Femur (tissue), 1 donor: ENCODE data around the gene PRPS1L1.

Experiments
- DNase-seq: peaks from one replicate; pipeline ENCODE4 v3.0.0-alpha.2; 2017

PRPS1L1 gene

GRCh38 chr7:18027628-18028027 lies at the start of gene PRPS1L1:
TSS of gene PRPS1L1 (minus strand) at chr7:18027846.
- DNase-seq: no peak

DNA sequence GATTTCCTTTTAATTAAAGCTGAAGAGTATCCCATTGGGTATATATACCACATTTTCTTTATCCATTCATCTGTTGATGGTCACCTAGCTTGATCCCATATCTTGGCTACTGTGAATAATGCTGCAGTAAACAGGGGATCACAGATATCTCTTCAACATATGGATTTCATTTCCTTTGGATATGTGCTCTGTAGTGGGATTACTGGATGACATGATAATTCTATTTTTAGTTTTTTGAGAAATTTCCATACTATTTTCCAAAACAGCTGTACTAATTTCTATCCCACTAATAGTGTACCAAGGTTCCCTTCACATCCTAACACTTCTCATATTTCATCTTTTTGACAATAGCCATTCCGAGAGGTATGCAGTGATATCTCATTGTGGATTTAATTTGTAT lies 48.8 kb upstream of the PRPS1L1 start:
- DNase-seq: no peak

- DNase-seq: no peak
Measured at GRCh38 chr7:18068745-18069144, 41.1 kb upstream of the PRPS1L1 start.

- no peak for DNase-seq
Measured at GRCh38 chr7:18064242-18064838, 36.7 kb upstream of the PRPS1L1 start.

DNA sequence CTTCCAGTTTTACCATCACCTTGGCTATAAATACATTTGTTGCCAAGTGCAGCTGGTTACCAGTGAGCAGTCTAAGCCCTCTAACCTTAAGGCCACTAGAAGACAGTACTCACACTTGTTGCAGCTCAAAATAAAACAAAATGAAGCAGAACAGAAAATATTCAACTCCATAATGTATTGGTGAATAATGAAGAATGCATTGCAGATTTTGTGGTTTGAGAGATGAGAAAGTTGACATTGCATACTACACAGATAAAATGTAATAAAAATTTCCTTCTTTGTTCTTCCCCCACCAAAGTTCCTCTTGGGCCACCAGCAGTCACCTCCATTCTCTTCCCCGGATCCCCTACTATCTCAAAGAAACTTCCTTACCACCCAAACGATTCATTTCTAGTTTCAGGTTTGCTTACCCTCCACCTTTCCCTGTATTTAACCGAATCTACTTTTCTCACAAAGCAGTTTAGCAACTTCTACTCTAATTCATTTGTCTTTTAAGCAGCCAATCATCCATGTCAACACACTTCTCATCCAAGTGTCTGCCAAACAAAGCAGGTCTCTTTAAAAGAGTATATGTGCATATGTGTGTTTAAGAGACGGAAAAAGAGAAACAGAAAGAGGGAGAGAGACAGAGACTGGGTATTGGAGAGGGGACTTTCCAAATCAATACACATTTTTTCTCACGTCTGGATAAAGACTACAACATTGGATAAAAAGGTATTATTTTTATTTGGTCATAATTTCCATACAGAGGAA lies 35.7 kb upstream of the PRPS1L1 start:
- DNase-seq: no peak

DNA sequence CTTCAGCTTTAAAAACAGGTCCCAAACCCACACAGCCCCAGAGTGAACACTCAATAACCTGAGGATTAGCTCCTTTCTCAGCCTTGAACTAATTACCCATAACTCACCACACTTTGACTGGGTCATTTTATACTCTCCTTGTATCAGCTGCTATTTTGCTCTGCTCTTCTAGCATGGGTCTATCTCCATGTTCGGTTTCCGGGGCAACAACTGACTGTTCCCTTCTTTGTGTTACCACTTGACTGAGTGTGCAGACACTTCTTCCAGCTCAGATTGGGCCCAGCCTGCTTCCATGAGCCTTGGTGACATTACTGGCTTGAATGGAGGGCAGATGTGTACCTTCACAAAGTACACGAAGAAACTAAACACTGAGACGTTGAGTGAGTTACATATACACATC lies 31.5 kb upstream of the PRPS1L1 start:
- no peak for DNase-seq

DNA sequence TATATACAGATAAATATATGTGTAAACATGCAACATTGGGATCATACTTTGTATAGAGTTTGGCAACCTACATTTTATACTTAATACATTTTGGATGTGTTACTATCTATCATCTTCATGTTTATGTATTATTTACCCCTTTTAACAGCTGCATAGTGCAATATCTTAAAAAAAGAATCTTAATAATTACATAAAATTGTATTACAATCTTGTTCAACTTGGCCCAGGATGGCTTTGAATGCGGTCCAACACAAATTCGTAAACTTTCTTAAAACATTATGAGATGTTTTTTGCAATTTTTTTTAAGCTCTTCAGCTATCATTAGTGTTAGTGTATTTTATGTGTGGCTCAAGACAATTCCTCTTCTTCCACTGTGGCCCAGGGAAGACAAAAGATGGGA lies 26.3 kb upstream of the PRPS1L1 start:
- DNase-seq: no peak

GRCh38 chr7:18053177-18053928 lies 25.7 kb upstream of the PRPS1L1 start:
- no peak for DNase-seq

DNA sequence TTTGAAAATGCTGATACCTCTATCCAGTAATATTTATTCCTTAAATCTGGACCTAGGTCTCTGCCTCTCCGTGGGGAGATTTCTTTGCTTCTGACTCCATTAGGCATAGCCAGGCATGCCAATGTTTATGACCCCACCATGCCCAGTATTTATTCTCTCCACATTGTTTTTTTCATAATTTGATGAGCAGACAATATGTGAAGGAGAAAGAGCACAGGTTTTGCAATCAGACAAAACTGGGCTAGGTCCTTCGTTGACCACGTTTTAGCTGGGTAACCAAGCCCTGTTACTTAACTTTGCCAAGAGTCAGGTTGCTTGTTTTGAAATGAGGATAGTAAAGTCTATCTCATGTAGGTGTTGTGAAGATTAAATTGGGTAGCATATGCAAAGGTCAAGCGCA lies 21.6 kb upstream of the PRPS1L1 start:
- DNase-seq: no peak

DNA sequence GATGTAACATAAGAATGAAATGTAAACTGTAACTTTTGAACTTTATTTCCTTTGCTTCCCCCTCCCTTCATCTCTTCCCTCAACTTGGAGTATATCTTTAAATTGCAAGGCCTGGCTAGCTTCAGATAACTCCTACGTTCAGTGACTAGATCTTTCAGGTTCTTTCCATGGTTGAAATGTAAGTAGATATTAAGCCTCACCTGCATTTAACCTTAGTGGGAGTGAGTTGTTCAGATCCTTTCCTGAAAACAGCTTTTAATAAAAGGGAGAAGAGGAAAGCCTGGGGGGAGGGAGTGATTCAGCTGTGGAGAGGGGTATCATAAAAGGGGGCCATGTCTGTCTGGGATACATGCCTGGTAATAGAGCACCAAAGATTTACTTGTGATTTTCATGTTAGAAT lies 19.0 kb upstream of the PRPS1L1 start:
- DNase-seq: no peak

DNA sequence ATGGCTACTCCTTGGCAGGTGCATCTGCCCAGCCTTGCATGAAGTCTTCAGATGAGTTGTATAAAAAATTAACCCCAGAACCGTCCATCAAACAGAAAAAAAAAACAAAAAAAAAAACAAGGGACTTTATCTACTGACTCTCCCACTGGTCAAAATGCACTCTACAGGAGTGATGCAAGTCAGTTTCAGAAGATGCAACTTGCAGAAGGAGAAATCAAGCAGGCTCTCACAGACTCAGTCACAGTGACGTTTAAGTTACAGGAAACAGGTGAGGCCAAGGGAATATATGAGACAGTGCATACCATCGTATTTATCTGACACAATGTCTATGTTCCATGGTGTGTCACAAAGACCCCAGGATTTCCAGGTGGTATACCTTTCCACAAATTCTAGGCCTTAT lies 17.5 kb upstream of the PRPS1L1 start:
- no peak for DNase-seq

DNA sequence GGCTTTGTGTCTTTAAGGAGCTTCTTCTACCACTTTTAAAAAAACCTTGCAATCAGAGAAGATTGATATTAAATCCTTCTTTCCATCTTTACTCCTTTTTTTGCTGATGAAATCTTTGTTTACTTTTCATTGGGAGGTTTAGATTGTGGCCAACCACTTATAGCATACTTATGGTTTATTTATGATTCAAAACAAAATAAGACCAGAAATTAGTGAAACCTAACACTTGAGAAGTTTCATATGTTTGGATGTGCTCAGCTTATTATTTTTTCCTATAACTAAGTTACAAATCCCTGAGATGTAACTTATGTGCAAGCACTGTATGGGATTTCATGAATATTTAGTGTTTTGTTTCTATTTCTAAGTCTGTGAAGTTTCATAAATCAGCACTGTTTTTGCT lies 13.5 kb upstream of the PRPS1L1 start:
- DNase-seq: no peak

- DNase-seq: no peak
Measured at GRCh38 chr7:18040196-18040595, 12.6 kb upstream of the PRPS1L1 start.

- no peak for DNase-seq
Measured at GRCh38 chr7:18038382-18038781, 10.7 kb upstream of the PRPS1L1 start.

DNA sequence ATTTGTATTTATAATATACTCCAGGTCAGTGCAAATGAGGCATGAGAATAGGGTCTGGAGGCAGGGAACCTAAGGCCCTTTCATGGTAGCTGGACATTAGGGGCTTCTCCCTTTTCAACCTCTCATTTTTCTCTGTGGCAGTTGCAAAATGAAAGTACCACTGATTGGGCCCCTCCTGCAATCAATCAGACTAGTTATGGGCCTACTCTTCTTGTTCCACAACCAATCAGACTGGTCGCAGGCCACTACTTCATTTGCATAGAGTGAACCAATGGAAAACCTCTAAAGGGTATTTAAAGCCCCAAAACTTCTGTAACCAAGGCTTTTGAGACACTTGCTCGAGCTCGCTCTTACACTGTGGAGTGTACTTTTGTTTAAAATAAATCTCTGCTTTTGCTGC lies 10.0 kb upstream of the PRPS1L1 start:
- no peak for DNase-seq

GRCh38 chr7:18036783-18037182 lies 9.1 kb upstream of the PRPS1L1 start:
- no peak for DNase-seq

DNA sequence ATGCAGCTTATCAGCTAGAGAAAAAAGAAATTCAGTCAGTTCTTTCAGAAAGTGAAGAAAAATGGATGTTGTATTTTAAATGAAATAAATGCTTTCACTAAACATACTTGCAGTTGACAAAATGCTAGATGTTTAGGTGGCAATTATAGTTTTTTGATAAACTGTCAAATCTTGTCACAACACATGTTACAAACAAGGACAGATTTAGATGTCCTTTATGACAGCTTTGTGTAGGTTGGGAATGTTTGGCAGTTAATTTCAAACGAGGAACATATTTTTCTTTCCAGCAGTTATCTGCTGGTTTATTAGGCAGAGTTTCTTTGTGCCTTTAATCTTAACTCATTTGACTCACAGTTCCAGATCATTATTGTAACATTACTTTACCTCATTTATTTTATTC lies 3.1 kb upstream of the PRPS1L1 start:
- no peak for DNase-seq

DNA sequence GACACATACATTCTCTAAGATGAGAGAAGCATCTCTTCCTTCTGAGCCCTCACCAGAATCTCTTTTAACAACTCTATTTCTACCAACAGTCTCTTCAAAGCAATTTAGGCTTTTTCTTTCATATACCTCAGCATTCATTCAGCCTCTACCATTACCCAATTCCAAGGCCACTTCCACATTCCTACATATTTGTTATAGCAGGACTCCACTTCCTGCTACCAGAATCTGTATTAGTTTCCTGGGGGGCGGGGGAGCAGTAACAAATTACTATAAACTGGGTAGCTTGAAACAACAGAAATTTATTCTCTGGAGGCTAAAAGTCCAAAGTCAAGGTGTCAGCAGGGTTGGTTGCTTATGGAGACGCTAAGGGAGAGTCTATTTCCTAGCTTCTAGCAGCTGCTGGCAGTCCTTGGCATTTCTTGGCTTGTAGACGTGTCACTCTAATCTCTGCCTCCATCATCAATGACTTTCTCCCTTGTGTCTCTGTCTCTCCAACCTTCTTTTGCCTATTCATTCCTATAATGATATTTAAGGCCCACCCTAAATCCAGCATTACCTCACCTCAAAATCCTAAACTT lies 7.4 kb downstream of the PRPS1L1 start:
- no peak for DNase-seq

DNA sequence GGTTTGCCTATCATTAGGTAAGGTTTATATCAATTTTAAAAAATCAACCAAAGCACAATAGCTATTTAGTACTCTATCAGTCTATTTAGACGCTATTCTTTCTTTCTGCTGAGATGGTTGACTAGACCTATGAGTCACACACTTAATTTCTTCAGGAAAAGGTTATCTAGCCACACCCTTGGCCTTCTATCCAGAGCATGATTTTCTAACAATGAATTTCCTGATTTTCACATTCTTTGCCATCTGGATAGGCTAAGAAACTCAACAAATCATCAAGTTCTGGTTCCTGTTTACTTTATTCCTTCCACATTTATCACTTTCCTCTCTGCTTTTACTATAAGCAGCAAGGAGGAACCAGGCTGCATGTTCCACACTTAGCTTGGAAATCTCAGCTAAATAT lies 8.1 kb downstream of the PRPS1L1 start:
- DNase-seq: no peak

GRCh38 chr7:18018296-18019215 lies 9.1 kb downstream of the PRPS1L1 start:
- no peak for DNase-seq

DNA sequence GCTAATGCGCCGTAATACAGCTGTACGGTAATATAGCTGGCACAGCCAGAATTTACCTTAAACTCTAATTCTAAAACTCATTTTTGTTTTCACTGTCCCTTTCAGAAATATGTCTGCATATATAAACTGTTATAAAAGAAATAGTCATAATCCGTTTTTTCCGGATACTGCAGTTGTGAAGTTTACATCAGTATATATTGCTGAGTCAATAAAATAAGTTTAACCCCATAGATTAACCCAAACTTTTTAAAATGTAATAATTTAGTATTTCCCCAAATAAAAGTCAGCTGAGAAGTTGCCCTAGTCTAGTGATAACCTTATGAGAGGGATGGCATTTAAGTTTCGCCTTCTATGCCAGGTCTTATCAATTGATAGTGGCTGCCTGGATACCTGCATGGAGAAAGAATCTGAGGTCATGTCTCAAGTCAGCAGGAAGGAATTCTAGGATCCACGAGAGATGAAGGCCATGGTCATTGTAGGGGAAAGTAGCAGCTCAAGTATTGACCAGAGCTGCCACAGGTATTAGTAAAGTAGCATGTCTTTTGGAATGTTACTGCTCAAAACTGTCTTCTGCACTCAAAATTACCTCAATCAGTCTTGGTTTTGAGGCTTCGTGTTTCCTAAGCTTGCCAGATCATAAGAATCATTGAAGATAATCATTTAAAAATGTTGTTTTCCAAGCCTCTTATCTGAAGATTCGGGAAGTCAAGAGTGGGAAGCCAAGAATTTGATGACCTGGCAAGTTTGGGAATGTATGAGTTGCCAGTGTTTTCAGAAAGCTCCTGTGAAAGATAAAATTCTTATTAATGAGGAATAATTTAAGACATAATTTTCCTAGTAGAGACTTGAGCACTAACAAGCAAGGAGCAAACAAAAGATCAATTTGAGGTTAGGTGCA lies 10.8 kb downstream of the PRPS1L1 start:
- DNase-seq: no peak

DNA sequence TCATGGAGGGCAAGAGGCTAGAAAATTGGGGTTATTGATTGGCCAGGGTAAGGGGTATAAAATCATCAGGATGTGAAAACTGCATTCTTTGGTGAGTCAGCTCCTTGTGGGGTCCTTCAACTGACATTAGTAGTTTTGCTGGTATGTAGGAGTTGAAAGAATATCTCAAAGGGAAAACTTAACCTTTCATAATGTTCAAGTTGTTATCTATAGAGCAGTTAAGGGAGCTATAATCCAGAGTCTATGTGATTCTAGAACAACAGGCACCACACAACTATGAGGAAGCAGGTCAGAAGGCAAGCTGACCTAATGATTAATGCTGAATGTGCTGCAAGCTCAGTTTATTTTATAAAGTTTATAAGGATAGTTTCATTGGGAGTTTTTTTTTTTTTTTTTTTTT lies 13.7 kb downstream of the PRPS1L1 start:
- DNase-seq: no peak
